Measurements from ENCODE around the gene FAM227B. TPM values are rescaled to one million over a fixed set of nuclear protein-coding genes. Genes with fewer than 3 reads are reported as not detected.

The FAM227B gene
- total RNA-seq, 1 experiment from 2014 or later, result 0.98 TPM

DNA sequence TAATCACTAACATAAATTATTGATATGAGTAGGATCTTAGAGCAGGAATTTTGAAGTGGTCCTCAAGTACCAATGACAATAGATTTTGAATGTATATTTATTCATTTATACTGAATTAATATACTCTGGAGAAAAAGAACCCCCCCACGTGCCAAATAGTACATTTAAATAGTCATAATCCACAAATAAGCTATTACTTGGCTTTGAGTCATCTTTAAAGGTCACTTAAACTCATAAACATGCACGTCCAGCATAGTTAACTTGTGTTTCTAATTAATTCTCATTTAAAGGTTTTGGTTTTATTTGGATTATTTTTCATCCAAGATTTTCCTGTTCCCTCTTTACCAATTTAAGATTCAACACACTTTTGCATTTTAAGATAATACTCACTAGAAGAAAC lies 162.5 kb downstream of the FAM227B start:
- intact Hi-C loops (cut with micrococcal nuclease), result no loop called here
- no peaks in the 10 kb centered on the region for H3K79me2 ChIP-seq (ENCODE audit: low read length)
- no peak overlapping the region for H3K9ac ChIP-seq (ENCODE audit: low read length)
- no peak overlapping the region for H3K4me3 ChIP-seq (ENCODE audit: low read length)
- no peaks in the 10 kb centered on the region for H3K36me3 ChIP-seq (ENCODE audit: low read depth, low read length)
- POLR2A ChIA-PET (ENCODE audit: unreplicated experiment), result no interaction called here
- no peak overlapping the region for H3K4me2 ChIP-seq (ENCODE audit: low read length)
- no peaks in the 10 kb centered on the region; the same call in 1 of the 2 replicates for H3K4me1 ChIP-seq (ENCODE audit: insufficient read depth, low read length)
- H2AFZ ChIP-seq (ENCODE audit: low read length), result no peak overlapping the region
- no TSS peak for BruUV-seq (replicated peaks)
- TF ChIP-seq, protein P1, sequence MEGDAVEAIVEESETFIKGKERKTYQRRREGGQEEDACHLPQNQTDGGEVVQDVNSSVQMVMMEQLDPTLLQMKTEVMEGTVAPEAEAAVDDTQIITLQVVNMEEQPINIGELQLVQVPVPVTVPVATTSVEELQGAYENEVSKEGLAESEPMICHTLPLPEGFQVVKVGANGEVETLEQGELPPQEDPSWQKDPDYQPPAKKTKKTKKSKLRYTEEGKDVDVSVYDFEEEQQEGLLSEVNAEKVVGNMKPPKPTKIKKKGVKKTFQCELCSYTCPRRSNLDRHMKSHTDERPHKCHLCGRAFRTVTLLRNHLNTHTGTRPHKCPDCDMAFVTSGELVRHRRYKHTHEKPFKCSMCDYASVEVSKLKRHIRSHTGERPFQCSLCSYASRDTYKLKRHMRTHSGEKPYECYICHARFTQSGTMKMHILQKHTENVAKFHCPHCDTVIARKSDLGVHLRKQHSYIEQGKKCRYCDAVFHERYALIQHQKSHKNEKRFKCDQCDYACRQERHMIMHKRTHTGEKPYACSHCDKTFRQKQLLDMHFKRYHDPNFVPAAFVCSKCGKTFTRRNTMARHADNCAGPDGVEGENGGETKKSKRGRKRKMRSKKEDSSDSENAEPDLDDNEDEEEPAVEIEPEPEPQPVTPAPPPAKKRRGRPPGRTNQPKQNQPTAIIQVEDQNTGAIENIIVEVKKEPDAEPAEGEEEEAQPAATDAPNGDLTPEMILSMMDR (conservative IDR thresholded peaks at IDR 0.05; ENCODE audit: low read depth, low read length), result no peak
- TF ChIP-seq EZH2phosphoT487 (IDR thresholded peaks at IDR 0.05; ENCODE audit: borderline replicate concordance, low read length), result no peak
- no peak for TF ChIP-seq EZH2 (IDR thresholded peaks at IDR 0.05; ENCODE audit: low read length, unreplicated experiment)
- ATAC-seq (no peak), DNase-seq (no peak)
- H3K27me3 ChIP-seq (ENCODE audit: low read length), result no peaks in the 10 kb centered on the region
- no peaks in the 10 kb centered on the region for H3F3A ChIP-seq (ENCODE audit: low read length, unreplicated experiment)
- H3K9me2 ChIP-seq (replicated peaks; ENCODE audit: low read length), result no peaks in the 10 kb centered on the region
- CTCF ChIA-PET, result no interaction called here
- no peak overlapping the region for H3K27ac ChIP-seq (ENCODE audit: low read length)
- H4K20me1 ChIP-seq (ENCODE audit: low read length), result no peaks in the 10 kb centered on the region
- no peaks in the 10 kb centered on the region for H3K9me3 ChIP-seq (ENCODE audit: low read length)

GRCh38 chr15:49456166-49456565 lies 164.5 kb downstream of the FAM227B start:
- H3K4me1 ChIP-seq (ENCODE audit: insufficient read depth, low read length), result no peaks in the 10 kb centered on the region; the same call in 1 of the 2 replicates
- DNase-seq (no peak), ATAC-seq (no peak)
- H3K9me2 ChIP-seq (replicated peaks; ENCODE audit: low read length), result no peaks in the 10 kb centered on the region
- no peak overlapping the region for H3K27ac ChIP-seq (ENCODE audit: low read length)
- H3K9ac ChIP-seq (ENCODE audit: low read length), result no peak overlapping the region
- POLR2A ChIA-PET (ENCODE audit: unreplicated experiment), result no interaction called here
- H3K36me3 ChIP-seq (ENCODE audit: low read depth, low read length), result no peaks in the 10 kb centered on the region
- H3K4me2 ChIP-seq (ENCODE audit: low read length), result no peak overlapping the region
- intact Hi-C loops (cut with micrococcal nuclease), result no loop called here
- no peaks in the 10 kb centered on the region for H3K27me3 ChIP-seq (ENCODE audit: low read length)
- no peaks in the 10 kb centered on the region for H3K79me2 ChIP-seq (ENCODE audit: low read length)
- H3F3A ChIP-seq (ENCODE audit: low read length, unreplicated experiment), result no peaks in the 10 kb centered on the region
- H3K4me3 ChIP-seq (ENCODE audit: low read length), result no peak overlapping the region
- TF ChIP-seq, protein P1 (conservative IDR thresholded peaks at IDR 0.05; ENCODE audit: low read depth, low read length), result no peak
- no peak for TF ChIP-seq EZH2 (IDR thresholded peaks at IDR 0.05; ENCODE audit: low read length, unreplicated experiment)
- TF ChIP-seq EZH2phosphoT487 (IDR thresholded peaks at IDR 0.05; ENCODE audit: borderline replicate concordance, low read length), result no peak
- H4K20me1 ChIP-seq (ENCODE audit: low read length), result no peaks in the 10 kb centered on the region
- H3K9me3 ChIP-seq (ENCODE audit: low read length), result no peaks in the 10 kb centered on the region
- H2AFZ ChIP-seq (ENCODE audit: low read length), result no peak overlapping the region
- CTCF ChIA-PET, result no interaction called here
- no TSS peak for BruUV-seq (replicated peaks)

DNA sequence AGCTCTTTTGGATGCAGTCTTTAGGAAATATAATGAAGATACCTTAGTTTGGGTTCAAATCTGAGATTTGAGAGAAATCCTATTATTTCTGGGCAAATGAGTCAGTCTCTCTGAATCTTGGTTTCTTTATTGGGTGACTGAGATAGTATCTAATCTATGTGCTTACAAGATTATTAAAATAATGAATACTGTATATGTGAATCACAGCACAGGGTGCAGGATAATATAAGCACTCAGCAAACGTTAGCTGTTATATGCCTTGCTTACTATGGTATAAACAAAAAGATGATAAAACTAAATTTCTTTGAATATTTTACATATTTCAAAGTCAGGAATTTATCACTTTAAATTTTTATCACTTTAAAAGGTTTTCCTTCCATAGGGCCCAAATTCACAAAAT lies 168.0 kb downstream of the FAM227B start:
- BruUV-seq (replicated peaks), result no TSS peak
- POLR2A ChIA-PET (ENCODE audit: unreplicated experiment), result no interaction called here

More for the DNA sequence above, 168.0 kb downstream of the FAM227B start:
- Histone ChIP-seq H2AFZ (ENCODE audit: low read length) (no peak overlapping the region), H3K79me2 (ENCODE audit: low read length) (no peaks in the 10 kb centered on the region), H3K36me3 (ENCODE audit: low read depth, low read length) (no peaks in the 10 kb centered on the region), H3K4me2 (ENCODE audit: low read length) (no peak overlapping the region), H3K9me2 (replicated peaks; ENCODE audit: low read length) (no peaks in the 10 kb centered on the region), H3K4me3 (ENCODE audit: low read length) (no peak overlapping the region), H3K27me3 (ENCODE audit: low read length) (no peaks in the 10 kb centered on the region), H4K20me1 (ENCODE audit: low read length) (no peaks in the 10 kb centered on the region), H3K9ac (ENCODE audit: low read length) (no peak overlapping the region), H3K9me3 (ENCODE audit: low read length) (no peaks in the 10 kb centered on the region), H3F3A (ENCODE audit: low read length, unreplicated experiment) (no peaks in the 10 kb centered on the region), H3K4me1 (ENCODE audit: insufficient read depth, low read length) (no peaks in the 10 kb centered on the region), H3K27ac (ENCODE audit: low read length) (no peak overlapping the region)
- ATAC-seq, result no peak
- no peak for DNase-seq
- intact Hi-C loops (cut with micrococcal nuclease), result no loop called here
- CTCF ChIA-PET, result no interaction called here
- TF ChIP-seq EZH2phosphoT487 (IDR thresholded peaks at IDR 0.05; ENCODE audit: borderline replicate concordance, low read length), result no peak
- TF ChIP-seq EZH2 (IDR thresholded peaks at IDR 0.05; ENCODE audit: low read length, unreplicated experiment), result no peak
- TF ChIP-seq, protein P1 (conservative IDR thresholded peaks at IDR 0.05; ENCODE audit: low read depth, low read length), result no peak
